GM12873 (cell line): ENCODE measurements around the gene ACBD6.

Experiments
- TF ChIP-seq, protein P1 (sequence below): IDR thresholded peaks from 2 replicates; pipeline ENCODE4 v1.5.1; 2012; ENCODE audit warnings: low read depth, mild to moderate bottlenecking, moderate library complexity, low read length, control low read depth; ENCODE audit not compliant: insufficient read depth; ENCODE audit errors: missing control alignments

ACBD6 gene

DNA sequence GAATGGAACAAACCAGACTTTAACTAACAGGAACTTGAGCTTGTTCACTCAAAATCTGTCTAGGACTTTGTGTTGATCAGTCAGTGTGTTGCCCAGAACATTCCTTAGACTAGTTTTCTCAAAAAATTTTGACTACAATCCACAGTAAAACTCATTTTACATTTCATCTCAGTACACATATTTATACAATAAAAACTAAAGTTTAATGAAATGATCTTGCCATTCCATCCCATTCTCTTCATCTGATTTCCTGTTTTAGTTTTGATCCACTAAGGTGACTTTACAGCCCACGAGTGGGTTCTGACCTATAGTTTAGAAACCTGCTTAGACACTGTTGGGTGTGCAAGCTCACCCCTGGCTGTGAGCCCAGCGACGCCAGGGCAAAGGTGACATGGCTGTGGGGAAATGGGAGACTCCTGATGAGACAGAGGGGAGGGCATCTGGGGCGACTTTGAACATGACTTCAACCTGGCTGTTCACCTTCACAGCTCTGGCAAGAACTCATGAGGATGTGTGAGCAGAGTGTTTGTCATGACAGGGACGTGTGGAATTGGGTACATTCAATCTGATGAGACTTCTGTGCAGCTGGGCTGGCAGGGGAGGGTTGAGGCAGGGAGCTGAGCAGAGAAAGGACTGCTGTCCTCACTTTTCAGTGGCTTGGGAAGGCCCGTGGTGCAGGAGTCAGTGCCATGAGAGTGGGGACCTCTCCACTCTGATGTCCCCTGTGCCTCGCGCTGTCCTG is 231.7 kb downstream of the ACBD6 start:
- TF ChIP-seq, protein P1, sequence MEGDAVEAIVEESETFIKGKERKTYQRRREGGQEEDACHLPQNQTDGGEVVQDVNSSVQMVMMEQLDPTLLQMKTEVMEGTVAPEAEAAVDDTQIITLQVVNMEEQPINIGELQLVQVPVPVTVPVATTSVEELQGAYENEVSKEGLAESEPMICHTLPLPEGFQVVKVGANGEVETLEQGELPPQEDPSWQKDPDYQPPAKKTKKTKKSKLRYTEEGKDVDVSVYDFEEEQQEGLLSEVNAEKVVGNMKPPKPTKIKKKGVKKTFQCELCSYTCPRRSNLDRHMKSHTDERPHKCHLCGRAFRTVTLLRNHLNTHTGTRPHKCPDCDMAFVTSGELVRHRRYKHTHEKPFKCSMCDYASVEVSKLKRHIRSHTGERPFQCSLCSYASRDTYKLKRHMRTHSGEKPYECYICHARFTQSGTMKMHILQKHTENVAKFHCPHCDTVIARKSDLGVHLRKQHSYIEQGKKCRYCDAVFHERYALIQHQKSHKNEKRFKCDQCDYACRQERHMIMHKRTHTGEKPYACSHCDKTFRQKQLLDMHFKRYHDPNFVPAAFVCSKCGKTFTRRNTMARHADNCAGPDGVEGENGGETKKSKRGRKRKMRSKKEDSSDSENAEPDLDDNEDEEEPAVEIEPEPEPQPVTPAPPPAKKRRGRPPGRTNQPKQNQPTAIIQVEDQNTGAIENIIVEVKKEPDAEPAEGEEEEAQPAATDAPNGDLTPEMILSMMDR, result no peak

DNA sequence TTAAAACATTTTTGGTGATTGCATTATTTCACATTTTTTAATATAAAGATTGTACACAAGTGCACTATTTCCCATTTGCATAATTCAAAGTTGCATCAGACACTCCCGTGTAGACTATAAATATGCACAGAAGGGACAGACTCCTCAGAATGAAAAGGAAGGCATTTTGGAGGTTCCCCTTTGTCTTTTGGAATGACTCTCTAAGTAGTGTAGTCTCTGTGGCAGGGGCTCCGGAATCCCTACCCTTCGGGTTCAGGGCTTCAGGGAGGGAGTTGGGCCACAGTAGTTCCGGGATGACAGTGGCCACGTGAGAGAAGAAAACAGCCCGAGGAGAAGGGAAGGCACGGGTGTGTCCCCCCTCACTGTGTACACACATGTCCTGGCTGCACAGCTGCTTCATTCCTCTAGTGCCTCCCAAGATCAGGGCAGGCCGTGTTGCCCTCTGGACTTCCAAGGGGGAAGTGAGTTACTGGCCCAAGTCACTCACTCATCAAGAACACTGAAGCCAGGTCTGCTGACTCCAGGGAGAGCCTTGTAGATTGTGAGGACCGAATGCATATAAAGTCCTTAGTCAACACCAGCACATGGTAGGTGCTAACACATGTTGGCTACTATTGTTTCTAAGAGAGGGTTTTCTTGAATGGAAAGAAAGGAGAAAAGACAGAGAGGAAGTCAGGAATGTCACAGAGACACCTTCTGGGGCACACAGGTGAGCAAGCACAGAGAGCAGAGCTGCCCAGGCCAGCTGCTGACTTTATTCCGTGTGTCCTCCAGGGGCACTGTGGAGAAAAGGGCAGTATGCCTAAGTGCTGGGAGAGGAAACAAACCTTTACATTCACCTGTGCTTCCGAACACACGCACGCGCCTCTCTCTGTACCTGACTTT is 232.5 kb downstream of the ACBD6 start:
- TF ChIP-seq, protein P1, result peak; percentile 23

DNA sequence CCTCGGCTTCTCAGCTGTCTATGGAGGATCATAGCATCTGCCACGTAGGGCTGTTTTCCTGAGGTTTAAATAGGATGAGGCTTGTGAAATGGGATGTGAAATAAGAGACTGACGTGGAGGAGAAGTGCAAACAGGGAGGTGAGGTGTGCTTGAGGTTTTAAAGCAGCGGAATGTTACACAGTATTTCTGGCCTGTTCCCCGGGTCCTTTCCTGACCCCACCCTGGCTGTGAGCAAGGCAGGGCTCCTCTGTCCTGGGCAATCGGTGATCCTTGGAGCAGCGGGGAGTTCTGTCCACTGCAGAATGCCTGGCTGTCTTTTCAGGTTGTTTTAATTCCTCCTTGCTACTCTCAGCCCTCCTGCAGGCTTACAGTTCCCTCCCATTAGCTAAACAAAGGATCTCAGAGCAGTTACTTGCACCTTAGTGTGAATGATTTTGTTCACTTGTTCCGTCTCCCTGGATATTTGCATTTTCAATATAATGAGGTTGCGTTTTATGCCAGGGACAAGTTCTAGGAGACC is 233.8 kb downstream of the ACBD6 start:
- TF ChIP-seq, protein P1, result no peak

DNA sequence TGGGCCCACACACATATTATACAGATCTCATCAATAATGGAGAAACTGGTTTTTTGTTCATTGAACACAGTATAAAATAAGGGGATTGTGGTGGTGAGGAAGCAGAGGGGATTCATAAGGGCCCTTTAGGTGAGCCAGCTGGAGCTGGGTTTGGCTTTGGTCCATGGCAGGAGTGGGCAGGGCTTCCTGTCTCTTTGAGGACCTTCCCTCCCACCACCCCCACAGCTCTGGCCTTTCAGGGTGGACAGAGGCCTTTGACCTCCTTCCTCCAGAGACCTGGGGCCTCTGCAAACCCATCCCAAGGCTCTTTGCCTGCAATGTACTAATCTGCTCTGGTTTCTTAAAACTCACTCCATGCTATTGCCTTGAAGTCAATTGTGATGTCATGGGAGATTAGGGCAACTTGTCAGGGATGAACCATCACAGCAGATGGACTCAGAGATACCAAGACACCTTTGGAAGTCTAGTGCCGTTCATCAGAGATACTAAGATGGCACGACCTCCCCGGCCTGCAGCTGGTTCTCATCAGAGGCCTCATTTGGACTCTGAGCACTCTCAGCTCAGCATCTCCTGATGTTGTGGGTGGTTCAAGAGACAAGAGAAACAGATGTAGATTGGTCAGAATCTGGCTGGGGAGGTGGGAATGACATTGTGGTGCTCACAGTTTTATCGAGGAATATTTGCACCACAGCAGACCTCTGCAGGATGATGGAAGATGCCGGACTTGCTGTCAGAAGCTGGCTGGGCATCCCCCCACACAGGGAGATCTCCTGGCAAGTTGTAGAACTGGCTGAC is 234.4 kb downstream of the ACBD6 start:
- TF ChIP-seq, protein P1, result no peak

DNA sequence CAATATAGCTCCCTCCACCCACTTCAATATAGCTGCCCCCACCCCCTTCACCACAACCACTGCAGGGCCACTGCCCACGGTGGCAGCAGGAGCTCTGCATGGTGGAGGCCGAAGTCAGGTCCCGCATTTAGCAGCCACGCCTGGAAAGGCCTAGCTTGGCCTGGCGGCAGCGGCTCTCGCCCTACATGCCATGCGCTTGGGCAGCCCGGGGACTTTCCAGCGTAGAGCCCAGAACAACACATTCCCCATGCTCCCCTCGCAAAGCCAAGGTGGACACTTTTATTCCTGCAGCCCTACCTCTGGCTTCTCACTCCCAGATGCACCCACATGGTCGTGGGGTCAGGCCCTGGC is 235.2 kb downstream of the ACBD6 start:
- TF ChIP-seq, protein P1, result no peak

DNA sequence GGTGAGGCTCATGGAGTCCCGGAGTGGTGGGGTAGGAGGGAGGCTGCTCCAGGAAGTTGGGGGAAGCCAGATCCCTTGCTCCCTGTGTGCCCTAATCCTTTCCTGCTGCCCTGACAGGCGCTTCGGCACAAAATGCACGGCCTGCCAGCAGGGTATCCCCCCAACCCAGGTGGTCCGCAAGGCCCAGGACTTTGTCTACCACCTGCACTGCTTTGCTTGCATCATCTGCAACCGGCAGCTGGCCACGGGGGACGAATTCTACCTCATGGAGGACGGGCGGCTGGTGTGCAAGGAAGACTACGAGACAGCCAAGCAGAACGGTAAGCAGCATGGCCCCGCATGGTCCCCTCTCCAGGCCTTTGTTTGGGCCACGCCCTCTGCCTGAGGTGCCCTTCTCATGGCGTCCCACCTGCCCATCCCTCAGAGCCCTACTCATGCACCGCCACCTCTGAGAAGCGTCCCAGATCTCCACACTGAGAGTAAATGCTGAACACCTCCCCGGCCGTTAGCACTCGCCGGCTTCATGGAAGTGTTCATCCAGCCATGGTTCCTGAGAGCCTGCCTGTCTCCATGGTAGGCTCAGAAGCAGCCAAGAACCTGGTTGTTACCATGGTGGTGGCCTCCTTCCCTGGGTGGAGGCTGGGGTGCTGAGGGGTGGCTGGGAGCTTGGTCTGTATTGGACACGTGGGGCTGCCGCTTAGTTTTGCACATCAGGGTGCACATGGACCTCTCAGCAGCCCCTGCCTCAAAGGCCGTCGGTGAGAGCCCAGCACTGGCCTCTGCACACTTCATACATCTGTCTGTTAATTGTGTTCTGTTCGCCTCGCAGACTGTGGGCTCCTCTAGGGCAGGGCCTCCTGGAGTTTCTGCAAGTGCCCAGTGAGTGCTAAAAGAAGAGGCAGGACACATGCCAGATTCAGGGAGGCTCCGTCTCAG is 235.8 kb downstream of the ACBD6 start:
- TF ChIP-seq, protein P1, result no peak
